Left renal pelvis (tissue), 4 donors: ENCODE results near the gene STK24. TPM values are rescaled to one million over a fixed set of nuclear protein-coding genes. Genes with fewer than 3 reads are reported as not detected.

Experiments used
- DNase-seq, 4 donors: peaks; one replicate each; pipeline ENCODE4 v3.0.0-alpha.2; 2013; ENCODE audit warnings: low read depth in 4 of 4, low spot score in 3 of 4
- polyA plus RNA-seq, 4 donors: library from polyadenylated mRNA; unstranded; fragments of 120-200 nt; gene quantifications; one replicate each; pipeline ENCODE4 v1.2.1, GENCODE V29; 2013; ENCODE audit not compliant: insufficient read length in 4 of 4

Gene STK24
- polyA plus RNA-seq, 4 donors = 58.0 to 134 (median 123) TPM

GRCh38 chr13:98514288-98514687 lies 62.6 kb downstream of the STK24 start:
- DNase-seq = no peak

GRCh38 chr13:98513837-98514236 lies 63.1 kb downstream of the STK24 start:
- no peak for DNase-seq

- no peak for DNase-seq
Measured at GRCh38 chr13:98512774-98513665, 63.9 kb downstream of the STK24 start.

- no peak for DNase-seq
Measured at GRCh38 chr13:98511435-98511834, 65.5 kb downstream of the STK24 start.

- DNase-seq = no peak
Measured at GRCh38 chr13:98510156-98510509, 66.8 kb downstream of the STK24 start.

GRCh38 chr13:98509271-98510155 lies 67.4 kb downstream of the STK24 start:
- DNase-seq = no peak

GRCh38 chr13:98508685-98509084 lies 68.2 kb downstream of the STK24 start:
- DNase-seq = no peak

GRCh38 chr13:98508280-98508679 lies 68.6 kb downstream of the STK24 start:
- DNase-seq = no peak

GRCh38 chr13:98507282-98507797 lies 69.6 kb downstream of the STK24 start:
- DNase-seq = peak in 1 of 4 donors; percentile 40

- no peak for DNase-seq
Measured at GRCh38 chr13:98506728-98507230, 70.1 kb downstream of the STK24 start.

GRCh38 chr13:98506322-98506721 lies 70.6 kb downstream of the STK24 start:
- no peak for DNase-seq

GRCh38 chr13:98505217-98505616 lies 71.7 kb downstream of the STK24 start:
- no peak for DNase-seq

GRCh38 chr13:98504371-98504963 lies 72.4 kb downstream of the STK24 start:
- no peak for DNase-seq

GRCh38 chr13:98504029-98504351 lies 72.9 kb downstream of the STK24 start:
- DNase-seq = no peak

GRCh38 chr13:98503175-98504028 lies 73.5 kb downstream of the STK24 start:
- peak in 1 of 4 donors; percentile 42 for DNase-seq

- DNase-seq = no peak
Measured at GRCh38 chr13:98500963-98501421, 75.9 kb downstream of the STK24 start.

GRCh38 chr13:98496966-98497365 lies 79.9 kb downstream of the STK24 start:
- DNase-seq = no peak

GRCh38 chr13:98496479-98496791 lies 80.5 kb downstream of the STK24 start:
- DNase-seq = no peak

- no peak for DNase-seq
Measured at GRCh38 chr13:98495627-98496478, 81.1 kb downstream of the STK24 start.
